ENCODE data around the gene GLP2R.

- TF ChIP-seq CTCF (IDR thresholded peaks at IDR 0.05) (no peak), USF2 (CRISPR knock-in tag; IDR thresholded peaks at IDR 0.05) (no peak), ZNF138 (CRISPR knock-in tag; conservative IDR thresholded peaks at IDR 0.05) (no peak)
Measured at GRCh38 chr17:9837551-9838471, 12.1 kb downstream of the GLP2R start.
